GM12878 (cell line): ENCODE measurements around the gene PTGFRN. TPM values are rescaled to one million over a fixed set of nuclear protein-coding genes. Genes with fewer than 3 reads are reported as not detected.

Experiments
- ATAC-seq: fragments of 200-7000 bp; cut with Tn5 transposase; 3 replicates; pipeline ENCODE4 v1.9.1; 2020; ENCODE audit warnings: mild to moderate bottlenecking, moderate library complexity
- BruUV-seq: library from RNA; stranded (reverse); fragments of 400-500 nt; replicated peaks from 2 replicates; lab custom pipeline; 2021; lab: Mats Ljungman, UMichigan
- CTCF ChIA-PET: fragments of 300-600 bp; sonication (Branson Sonifier 250); formaldehyde crosslinking; extraction: SDS; loops from one replicate; lab custom pipeline; 2021; ENCODE audit warnings: inconsistent platforms; lab: Yijun Ruan, JAX
- POLR2A ChIA-PET: fragments of 350-600 bp; formaldehyde crosslinking; extraction: SDS; loops from one replicate; lab custom pipeline; 2021; ENCODE audit warnings: inconsistent platforms; lab: Charles Lee
- RAD21 ChIA-PET: fragments of 300-600 bp; sonication (Branson Sonifier 250); formaldehyde crosslinking; loops from one replicate; lab custom pipeline; 2023; ENCODE audit warnings: antibody characterized with exemption; ENCODE audit not compliant: unreplicated experiment; lab: Charles Lee
- SMC1A ChIA-PET: fragments of 300-600 bp; sonication (Branson Sonifier 250); formaldehyde crosslinking; loops from one replicate; lab custom pipeline; 2023; ENCODE audit not compliant: unreplicated experiment, uncharacterized antibody; lab: Charles Lee
- DNase-seq: peaks from one replicate; pipeline ENCODE4 v3.0.0-alpha.2; 2011; ENCODE audit warnings: low read depth, low spot score
- FAIRE-seq: peaks from 3 replicates; lab custom pipeline; 2011; peaks lifted over from hg19 to GRCh38; lab: Jason Lieb, UNC
- H2AFZ ChIP-seq: 2 replicates; pipeline ENCODE4 v1.6.0; 2011; ENCODE audit warnings: low read depth, low read length, control low read depth; ENCODE audit not compliant: control insufficient read depth
- H3K27ac ChIP-seq: 2 replicates; pipeline ENCODE4 v1.5.1; 2011; ENCODE audit warnings: control low read depth; ENCODE audit not compliant: control insufficient read depth, insufficient read depth
- H3K27me3 ChIP-seq, 2 experiments: replicated peaks in 1 of 2; 2 replicates each; pipeline versions ENCODE4 v1.6.0 to v1.6.1; 2011; ENCODE audit warnings: low read length in 1 of 2; ENCODE audit not compliant: control insufficient read depth in 2 of 2, insufficient read depth in 2 of 2
- H3K36me3 ChIP-seq, 2 experiments: 2 replicates each; pipeline ENCODE4 v1.5.1; 2011; ENCODE audit warnings: low read length in 1 of 2; ENCODE audit not compliant: control insufficient read depth in 2 of 2, insufficient read depth in 2 of 2
- H3K4me1 ChIP-seq: 2 replicates; pipeline ENCODE4 v1.6.1; 2011; ENCODE audit warnings: mild to moderate bottlenecking, low read length, moderate library complexity, mixed read lengths; ENCODE audit not compliant: control insufficient read depth, insufficient read depth
- H3K4me2 ChIP-seq: 2 replicates; pipeline ENCODE4 v1.6.0; 2011; ENCODE audit warnings: control low read depth; ENCODE audit not compliant: control insufficient read depth, insufficient read depth
- H3K4me3 ChIP-seq: fragments of 200-600 bp; sonication (generic); 2 replicates; pipeline ENCODE4 v1.5.1; 2016
- H3K79me2 ChIP-seq: 2 replicates; pipeline ENCODE4 v1.6.0; 2011; ENCODE audit warnings: low read length; ENCODE audit not compliant: control insufficient read depth, insufficient read depth
- H3K9ac ChIP-seq: 2 replicates; pipeline ENCODE4 v1.8.0; 2011; ENCODE audit warnings: low read length, control low read depth, mixed read lengths; ENCODE audit not compliant: control insufficient read depth, insufficient read depth
- H3K9me3 ChIP-seq: replicated peaks from 3 replicates; pipeline ENCODE4 v1.5.1; 2011; ENCODE audit warnings: mild to moderate bottlenecking, low read length; ENCODE audit not compliant: control insufficient read depth, insufficient read depth
- H4K20me1 ChIP-seq: 2 replicates; pipeline ENCODE4 v1.6.0; 2011; ENCODE audit not compliant: control insufficient read depth, insufficient read depth
- TBL1XR1 ChIP-seq: IDR thresholded peaks from 2 replicates; pipeline ENCODE4 v1.6.1; 2012; ENCODE audit warnings: low read depth, low read length, improper control_type of control experiment
- TCF12 ChIP-seq: IDR thresholded peaks from 2 replicates; pipeline ENCODE4 v1.6.1; 2011; ENCODE audit warnings: low read depth, mild to moderate bottlenecking, low read length
- WGBS: methylation state at CpG from one replicate; pipeline ENCODE4 v1.1.6; 2016; ENCODE audit warnings: low lambda C conversion rate; ENCODE audit not compliant: insufficient replicate concordance, insufficient coverage; ENCODE audit errors: missing lambda C conversion rate; 5-methylcytosine and 5-hydroxymethylcytosine counted together
- in situ Hi-C: fragments of 300-500 bp; cut with MboI; formaldehyde crosslinking; loops from 9 replicates; pipeline ENCODE4 v1.14.3; 2018; ENCODE audit warnings: mixed read lengths
- intact Hi-C: fragments of 100-400 bp; cut with micrococcal nuclease; formaldehyde crosslinking; loops from one replicate; pipeline ENCODE4 v1.14.2; 2022; ENCODE audit not compliant: unreplicated experiment
- polyA plus RNA-seq, 11 experiments: library from polyadenylated mRNA; depleted of rRNA in 4 of 11; unstranded in 6 of 11; stranded (reverse) in 5 of 11; fragments of >200 nt; fragmentation: Nextera tagmentation in 4 of 11; fragmentation: Illumina TruSeq in 1 of 11; extraction: Ambion mirVana in 4 of 11; extraction: Trizol in 1 of 11; gene quantifications; 1 replicate in 1 of 11; 2 replicates in 10 of 11; pipeline versions ENCODE4 v1.2.1 to v1.2.3, GENCODE V29; 2011 to 2016; ENCODE audit warnings: inconsistent platforms in 2 of 11, missing spikeins in 2 of 11, low read depth in 1 of 11
- total RNA-seq, 4 experiments: library from RNA; depleted of rRNA in 3 of 4; stranded (reverse); fragments of >200 nt in 3 of 4; fragmentation: Illumina TruSeq in 1 of 4; extraction: Trizol in 1 of 4; gene quantifications; 2 replicates each; pipeline versions ENCODE4 v1.2.1 to v1.2.3, GENCODE V29; 2013 to 2021
- TF ChIP-seq, protein P1 (sequence below): fragments of 450-650 bp; conservative IDR thresholded peaks from 2 replicates; pipeline ENCODE4 v1.6.1; 2017; ENCODE audit warnings: mild to moderate bottlenecking, moderate library complexity
- TF ChIP-seq, protein P2 (sequence below): fragments of 450-650 bp; formaldehyde crosslinking; IDR thresholded peaks from 2 replicates; pipeline ENCODE4 v1.4.0; 2020; ENCODE audit warnings: mild to moderate bottlenecking, moderate library complexity
- TF ChIP-seq, protein P3 (sequence below): fragments of 450-650 bp; IDR thresholded peaks from 2 replicates; pipeline ENCODE4 v1.6.1; 2017; ENCODE audit warnings: mild to moderate bottlenecking

PTGFRN gene
- total and polyA plus RNA-seq, 10 of the 15 experiments (the other 5 are each of a cell fraction or from before 2014, with no cell fraction given), result 2.7 to 8.3 (median 5.1) TPM

DNA sequence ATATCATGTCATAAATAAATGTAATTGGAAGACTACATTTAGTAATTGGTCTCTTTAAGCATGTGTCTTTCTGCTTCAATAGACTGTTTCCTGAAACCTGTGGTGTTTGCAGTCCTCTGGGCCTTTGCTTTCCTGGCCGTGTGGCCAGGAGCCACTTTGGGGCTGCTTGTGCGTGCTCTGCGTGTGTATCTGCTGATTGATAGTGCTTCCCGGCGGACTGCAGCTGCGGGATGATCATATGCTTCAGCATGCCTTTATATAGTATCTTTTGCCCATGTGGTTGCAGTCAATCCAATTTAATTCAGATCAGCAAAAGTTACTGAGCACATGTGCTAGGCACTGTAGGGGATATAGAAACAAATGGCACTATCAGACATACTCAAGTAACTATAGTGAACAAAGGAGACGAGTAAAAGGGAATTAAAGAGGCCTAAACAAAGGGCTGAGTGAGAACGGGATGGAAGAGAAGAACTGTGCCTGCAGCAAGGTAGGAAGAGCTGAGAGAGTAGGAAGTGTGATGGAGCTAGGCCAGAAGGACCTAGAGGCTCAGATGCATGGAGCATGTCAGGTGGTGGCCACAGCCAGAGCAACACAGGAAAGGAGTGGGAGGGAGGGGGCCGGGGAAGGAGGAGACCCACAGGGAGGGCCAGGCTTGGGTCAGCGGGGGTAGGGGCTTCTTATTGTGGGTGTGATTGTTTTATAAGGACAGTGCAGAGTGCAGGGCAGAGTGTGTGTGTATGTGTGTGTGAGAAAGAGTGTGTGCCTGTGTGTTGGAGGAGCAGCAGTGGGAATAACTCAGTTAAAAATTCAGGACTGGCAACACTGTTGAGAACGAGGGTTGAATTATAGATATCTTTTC, 123.2 kb downstream of the PTGFRN start (continued):
- TF ChIP-seq, protein P1, sequence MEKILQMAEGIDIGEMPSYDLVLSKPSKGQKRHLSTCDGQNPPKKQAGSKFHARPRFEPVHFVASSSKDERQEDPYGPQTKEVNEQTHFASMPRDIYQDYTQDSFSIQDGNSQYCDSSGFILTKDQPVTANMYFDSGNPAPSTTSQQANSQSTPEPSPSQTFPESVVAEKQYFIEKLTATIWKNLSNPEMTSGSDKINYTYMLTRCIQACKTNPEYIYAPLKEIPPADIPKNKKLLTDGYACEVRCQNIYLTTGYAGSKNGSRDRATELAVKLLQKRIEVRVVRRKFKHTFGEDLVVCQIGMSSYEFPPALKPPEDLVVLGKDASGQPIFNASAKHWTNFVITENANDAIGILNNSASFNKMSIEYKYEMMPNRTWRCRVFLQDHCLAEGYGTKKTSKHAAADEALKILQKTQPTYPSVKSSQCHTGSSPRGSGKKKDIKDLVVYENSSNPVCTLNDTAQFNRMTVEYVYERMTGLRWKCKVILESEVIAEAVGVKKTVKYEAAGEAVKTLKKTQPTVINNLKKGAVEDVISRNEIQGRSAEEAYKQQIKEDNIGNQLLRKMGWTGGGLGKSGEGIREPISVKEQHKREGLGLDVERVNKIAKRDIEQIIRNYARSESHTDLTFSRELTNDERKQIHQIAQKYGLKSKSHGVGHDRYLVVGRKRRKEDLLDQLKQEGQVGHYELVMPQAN, result no peak
- TF ChIP-seq TBL1XR1 (no peak), TCF12 (no peak)
- TF ChIP-seq, all 136 proteins: peak for 0

DNA sequence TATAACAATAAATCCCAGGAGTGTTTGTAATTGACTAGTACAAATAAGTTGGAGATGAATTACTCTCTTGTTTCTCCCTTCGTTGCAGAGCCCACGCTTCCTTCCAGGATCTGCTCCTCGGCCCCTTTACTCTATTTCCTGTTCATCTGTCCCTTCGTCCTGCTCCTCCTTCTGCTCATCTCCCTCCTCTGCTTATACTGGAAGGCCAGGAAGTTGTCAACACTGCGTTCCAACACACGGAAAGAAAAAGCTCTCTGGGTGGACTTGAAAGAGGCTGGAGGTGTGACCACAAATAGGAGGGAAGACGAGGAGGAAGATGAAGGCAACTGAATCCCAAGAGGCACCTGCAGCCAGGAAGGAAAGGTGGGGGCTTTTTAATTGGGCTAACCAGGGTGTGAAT, 124.1 kb downstream of the PTGFRN start:
- in situ Hi-C loops, result no loop called here

More for the DNA sequence above, 124.1 kb downstream of the PTGFRN start:
- 76% methylated on average over 7 of the region's 7 CpGs for WGBS
- H3K9me3 ChIP-seq, result no peaks in the 10 kb centered on the region
- no peaks in the 10 kb centered on the region for H3K27me3 ChIP-seq
- FAIRE-seq (no peak), DNase-seq (no peak), ATAC-seq (no peak)
- intact Hi-C loops, result no loop called here
- H3K9ac ChIP-seq, result no peak overlapping the region
- H3K4me3 ChIP-seq, result no peak overlapping the region
- no peak overlapping the region for H2AFZ ChIP-seq
- no peaks in the 10 kb centered on the region for H4K20me1 ChIP-seq
- no peaks in the 10 kb centered on the region for H3K4me1 ChIP-seq
- ChIA-PET CTCF (no interaction called here), RAD21 (no interaction called here), SMC1A (no interaction called here), POLR2A (no interaction called here)
- no peak overlapping the region for H3K27ac ChIP-seq
- H3K36me3 ChIP-seq, result peaks cover 0 to 2% of the 10 kb centered on the region in 2 experiments; a peak in 1 of 4 replicates
- no peak overlapping the region for H3K4me2 ChIP-seq
- no peaks in the 10 kb centered on the region for H3K79me2 ChIP-seq
- BruUV-seq, result no TSS peak
- TF ChIP-seq, protein P2, sequence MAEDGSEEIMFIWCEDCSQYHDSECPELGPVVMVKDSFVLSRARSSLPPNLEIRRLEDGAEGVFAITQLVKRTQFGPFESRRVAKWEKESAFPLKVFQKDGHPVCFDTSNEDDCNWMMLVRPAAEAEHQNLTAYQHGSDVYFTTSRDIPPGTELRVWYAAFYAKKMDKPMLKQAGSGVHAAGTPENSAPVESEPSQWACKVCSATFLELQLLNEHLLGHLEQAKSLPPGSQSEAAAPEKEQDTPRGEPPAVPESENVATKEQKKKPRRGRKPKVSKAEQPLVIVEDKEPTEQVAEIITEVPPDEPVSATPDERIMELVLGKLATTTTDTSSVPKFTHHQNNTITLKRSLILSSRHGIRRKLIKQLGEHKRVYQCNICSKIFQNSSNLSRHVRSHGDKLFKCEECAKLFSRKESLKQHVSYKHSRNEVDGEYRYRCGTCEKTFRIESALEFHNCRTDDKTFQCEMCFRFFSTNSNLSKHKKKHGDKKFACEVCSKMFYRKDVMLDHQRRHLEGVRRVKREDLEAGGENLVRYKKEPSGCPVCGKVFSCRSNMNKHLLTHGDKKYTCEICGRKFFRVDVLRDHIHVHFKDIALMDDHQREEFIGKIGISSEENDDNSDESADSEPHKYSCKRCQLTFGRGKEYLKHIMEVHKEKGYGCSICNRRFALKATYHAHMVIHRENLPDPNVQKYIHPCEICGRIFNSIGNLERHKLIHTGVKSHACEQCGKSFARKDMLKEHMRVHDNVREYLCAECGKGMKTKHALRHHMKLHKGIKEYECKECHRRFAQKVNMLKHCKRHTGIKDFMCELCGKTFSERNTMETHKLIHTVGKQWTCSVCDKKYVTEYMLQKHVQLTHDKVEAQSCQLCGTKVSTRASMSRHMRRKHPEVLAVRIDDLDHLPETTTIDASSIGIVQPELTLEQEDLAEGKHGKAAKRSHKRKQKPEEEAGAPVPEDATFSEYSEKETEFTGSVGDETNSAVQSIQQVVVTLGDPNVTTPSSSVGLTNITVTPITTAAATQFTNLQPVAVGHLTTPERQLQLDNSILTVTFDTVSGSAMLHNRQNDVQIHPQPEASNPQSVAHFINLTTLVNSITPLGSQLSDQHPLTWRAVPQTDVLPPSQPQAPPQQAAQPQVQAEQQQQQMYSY (CRISPR knock-in tag), result no peak
- TF ChIP-seq, protein P3, sequence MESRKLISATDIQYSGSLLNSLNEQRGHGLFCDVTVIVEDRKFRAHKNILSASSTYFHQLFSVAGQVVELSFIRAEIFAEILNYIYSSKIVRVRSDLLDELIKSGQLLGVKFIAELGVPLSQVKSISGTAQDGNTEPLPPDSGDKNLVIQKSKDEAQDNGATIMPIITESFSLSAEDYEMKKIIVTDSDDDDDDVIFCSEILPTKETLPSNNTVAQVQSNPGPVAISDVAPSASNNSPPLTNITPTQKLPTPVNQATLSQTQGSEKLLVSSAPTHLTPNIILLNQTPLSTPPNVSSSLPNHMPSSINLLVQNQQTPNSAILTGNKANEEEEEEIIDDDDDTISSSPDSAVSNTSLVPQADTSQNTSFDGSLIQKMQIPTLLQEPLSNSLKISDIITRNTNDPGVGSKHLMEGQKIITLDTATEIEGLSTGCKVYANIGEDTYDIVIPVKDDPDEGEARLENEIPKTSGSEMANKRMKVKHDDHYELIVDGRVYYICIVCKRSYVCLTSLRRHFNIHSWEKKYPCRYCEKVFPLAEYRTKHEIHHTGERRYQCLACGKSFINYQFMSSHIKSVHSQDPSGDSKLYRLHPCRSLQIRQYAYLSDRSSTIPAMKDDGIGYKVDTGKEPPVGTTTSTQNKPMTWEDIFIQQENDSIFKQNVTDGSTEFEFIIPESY, result no peak
